GM20431 (cell line): Measurements from ENCODE around the gene PLGRKT.

Experiments
- in situ Hi-C: fragments of 300-500 bp; cut with MseI, MboI; formaldehyde crosslinking; loops from one replicate; pipeline ENCODE4 v1.15.0; 2020; ENCODE audit warnings: low sequenced_read_pairs; ENCODE audit not compliant: unreplicated experiment

PLGRKT gene

DNA sequence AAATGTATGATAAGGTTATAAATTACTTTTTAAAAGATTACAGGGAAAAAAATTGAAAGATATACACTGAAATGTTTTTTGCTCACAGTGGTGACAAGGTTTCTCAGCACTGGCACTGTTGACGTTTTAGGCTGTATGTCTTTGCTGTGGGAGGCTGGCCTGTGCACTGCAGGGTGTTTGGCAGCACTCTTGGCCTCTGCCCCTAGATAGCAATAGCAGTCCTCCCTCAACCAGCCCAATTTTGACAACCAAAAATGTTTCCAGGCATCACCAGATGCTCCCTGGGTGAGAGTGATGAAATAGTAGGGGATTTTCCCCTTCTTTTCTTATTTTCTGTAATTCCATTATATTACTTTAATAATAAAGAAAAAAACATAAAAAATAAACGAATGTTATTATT, 15.9 kb upstream of the PLGRKT start:
- in situ Hi-C loops: loop anchor here (25.0 kb wide), 1 partner anchor 134 kb away; no protein-coding TSS in a partner anchor

DNA sequence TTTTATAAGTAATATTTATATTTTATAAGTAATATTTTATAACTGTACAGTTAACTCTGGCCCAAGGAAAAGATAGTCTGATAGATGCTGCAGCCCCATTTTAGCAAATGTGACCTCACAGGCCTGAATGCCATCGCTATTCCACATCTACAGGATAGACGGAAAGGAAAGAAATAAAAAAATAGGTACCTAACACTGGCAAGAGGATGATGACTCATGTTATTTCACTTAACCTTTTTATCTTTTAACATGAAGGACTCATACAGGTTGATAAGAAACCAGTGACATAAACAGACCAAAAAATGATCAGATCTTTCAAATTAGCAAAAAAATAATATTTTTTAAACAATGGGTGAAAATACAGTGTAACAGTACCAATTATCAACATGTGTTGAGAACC, 15.3 kb upstream of the PLGRKT start:
- in situ Hi-C loops: loop anchor here (25.0 kb wide), 1 partner anchor 134 kb away; no protein-coding TSS in a partner anchor

GRCh38 chr9:5452286-5452609, 14.5 kb upstream of the PLGRKT start:
- in situ Hi-C loops: loop anchor here (25.0 kb wide), 1 partner anchor 135 kb away; no protein-coding TSS in a partner anchor

DNA sequence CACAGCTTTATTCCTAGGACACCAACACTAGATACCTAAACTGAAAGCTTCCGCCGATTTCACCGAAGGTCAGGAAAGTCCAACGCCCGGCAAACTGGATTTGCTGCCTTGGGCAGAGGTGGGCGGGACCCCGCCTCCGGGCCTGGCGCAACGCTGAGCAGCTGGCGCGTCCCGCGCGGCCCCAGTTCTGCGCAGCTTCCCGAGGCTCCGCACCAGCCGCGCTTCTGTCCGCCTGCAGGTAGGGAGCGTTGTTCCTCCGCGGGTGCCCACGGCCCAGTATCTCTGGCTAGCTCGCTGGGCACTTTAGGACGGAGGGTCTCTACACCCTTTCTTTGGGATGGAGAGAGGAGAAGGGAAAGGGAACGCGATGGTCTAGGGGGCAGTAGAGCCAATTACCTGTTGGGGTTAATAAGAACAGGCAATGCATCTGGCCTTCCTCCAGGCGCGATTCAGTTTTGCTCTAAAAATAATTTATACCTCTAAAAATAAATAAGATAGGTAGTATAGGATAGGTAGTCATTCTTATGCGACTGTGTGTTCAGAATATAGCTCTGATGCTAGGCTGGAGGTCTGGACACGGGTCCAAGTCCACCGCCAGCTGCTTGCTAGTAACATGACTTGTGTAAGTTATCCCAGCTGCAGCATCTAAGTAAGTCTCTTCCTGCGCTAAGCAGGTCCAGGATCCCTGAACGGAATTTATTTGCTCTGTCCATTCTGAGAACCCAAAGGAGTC, 12.8 kb upstream of the PLGRKT start, which contains the start of gene CD274:
Gene CD274 (plus strand): TSS at position 184 of the 733 bp plus-strand sequence. CDS start 5,572 bp downstream, outside the sequence.
- in situ Hi-C loops: loop anchor here (25.0 kb wide), 1 partner anchor 137 kb away; no protein-coding TSS in a partner anchor

GRCh38 chr9:5449521-5450358, 12.0 kb upstream of the PLGRKT start:
- in situ Hi-C loops: loop anchor here (25.0 kb wide), 2 partner anchors 138 to 687 kb away; no protein-coding TSS in a partner anchor

- in situ Hi-C loops: loop anchor here (25.0 kb wide), 1 partner anchor 686 kb away; no protein-coding TSS in a partner anchor
These were observed 11.0 kb upstream of the PLGRKT start for GRCh38 chr9:5448461-5449435.

- in situ Hi-C loops: loop anchor here (25.0 kb wide), 1 partner anchor 686 kb away; no protein-coding TSS in a partner anchor
These were observed 10.3 kb upstream of the PLGRKT start for GRCh38 chr9:5448016-5448415.

DNA sequence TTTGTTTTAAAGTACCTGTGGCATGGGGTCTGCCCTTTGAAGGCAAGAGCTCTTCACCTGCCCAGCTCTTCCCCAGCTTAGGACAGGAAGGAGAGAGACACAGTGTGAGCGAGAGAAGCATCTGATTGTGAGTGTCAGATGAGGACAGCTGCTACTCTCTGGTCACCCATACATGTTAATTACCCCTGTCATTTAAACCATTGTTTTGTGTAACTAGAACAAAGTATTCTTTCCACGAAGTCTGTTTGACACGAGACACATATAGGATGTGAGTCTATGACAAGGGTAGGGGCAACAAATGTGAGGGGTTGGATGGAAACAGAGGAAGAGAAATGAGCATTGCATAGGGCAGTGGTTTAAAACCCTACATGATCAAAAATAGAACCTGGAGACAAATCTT, 9.6 kb upstream of the PLGRKT start:
- in situ Hi-C loops: loop anchor here (25.0 kb wide), 1 partner anchor 685 kb away; no protein-coding TSS in a partner anchor

- in situ Hi-C loops: loop anchor here (25.0 kb wide), 1 partner anchor 684 kb away; no protein-coding TSS in a partner anchor
These were observed 8.9 kb upstream of the PLGRKT start for GRCh38 chr9:5446451-5447236.

- in situ Hi-C loops: loop anchor here (25.0 kb wide), 1 partner anchor 684 kb away; no protein-coding TSS in a partner anchor
These were observed 8.2 kb upstream of the PLGRKT start for GRCh38 chr9:5445886-5446285.

GRCh38 chr9:5445096-5445495, 7.4 kb upstream of the PLGRKT start:
- in situ Hi-C loops: loop anchor here (25.0 kb wide), 1 partner anchor 683 kb away; no protein-coding TSS in a partner anchor

GRCh38 chr9:5443850-5444249, 6.1 kb upstream of the PLGRKT start:
- in situ Hi-C loops: loop anchor here (25.0 kb wide), 1 partner anchor 682 kb away; no protein-coding TSS in a partner anchor

DNA sequence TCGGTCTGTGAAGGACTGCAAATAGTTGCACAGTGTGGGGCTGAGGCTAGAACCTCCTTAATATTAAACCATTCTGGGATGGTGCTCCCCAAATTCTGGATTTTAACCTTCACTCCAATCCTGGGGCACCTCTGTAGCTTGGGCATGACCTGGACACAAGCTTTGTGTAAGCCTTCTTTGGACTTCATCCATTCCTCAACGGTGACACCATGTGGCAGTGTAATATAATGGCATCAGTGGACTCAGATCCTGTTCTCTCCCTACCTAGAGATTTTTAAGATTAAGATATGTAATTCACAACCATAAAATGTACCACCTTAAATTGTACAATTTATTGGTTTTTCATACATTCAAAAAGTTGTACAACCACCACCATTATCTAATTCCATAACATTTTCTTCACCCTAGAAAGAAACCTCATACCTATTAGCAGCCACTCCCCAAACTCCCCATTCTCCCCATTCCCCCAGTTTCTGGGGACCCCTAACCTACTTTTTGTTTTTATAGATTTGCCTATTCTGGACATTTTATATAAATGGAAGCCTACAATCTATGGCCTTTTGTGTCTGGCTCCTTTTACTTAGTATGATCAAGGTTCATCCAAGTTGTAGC, 4.8 kb upstream of the PLGRKT start:
- in situ Hi-C loops: loop anchor here (25.0 kb wide), 1 partner anchor 680 kb away; no protein-coding TSS in a partner anchor

GRCh38 chr9:5441043-5441442, 3.3 kb upstream of the PLGRKT start:
- in situ Hi-C loops: loop anchor here (25.0 kb wide), 1 partner anchor 679 kb away; no protein-coding TSS in a partner anchor

GRCh38 chr9:5440426-5440825, 2.7 kb upstream of the PLGRKT start:
- in situ Hi-C loops: loop anchor here (25.0 kb wide), 1 partner anchor 678 kb away; no protein-coding TSS in a partner anchor

DNA sequence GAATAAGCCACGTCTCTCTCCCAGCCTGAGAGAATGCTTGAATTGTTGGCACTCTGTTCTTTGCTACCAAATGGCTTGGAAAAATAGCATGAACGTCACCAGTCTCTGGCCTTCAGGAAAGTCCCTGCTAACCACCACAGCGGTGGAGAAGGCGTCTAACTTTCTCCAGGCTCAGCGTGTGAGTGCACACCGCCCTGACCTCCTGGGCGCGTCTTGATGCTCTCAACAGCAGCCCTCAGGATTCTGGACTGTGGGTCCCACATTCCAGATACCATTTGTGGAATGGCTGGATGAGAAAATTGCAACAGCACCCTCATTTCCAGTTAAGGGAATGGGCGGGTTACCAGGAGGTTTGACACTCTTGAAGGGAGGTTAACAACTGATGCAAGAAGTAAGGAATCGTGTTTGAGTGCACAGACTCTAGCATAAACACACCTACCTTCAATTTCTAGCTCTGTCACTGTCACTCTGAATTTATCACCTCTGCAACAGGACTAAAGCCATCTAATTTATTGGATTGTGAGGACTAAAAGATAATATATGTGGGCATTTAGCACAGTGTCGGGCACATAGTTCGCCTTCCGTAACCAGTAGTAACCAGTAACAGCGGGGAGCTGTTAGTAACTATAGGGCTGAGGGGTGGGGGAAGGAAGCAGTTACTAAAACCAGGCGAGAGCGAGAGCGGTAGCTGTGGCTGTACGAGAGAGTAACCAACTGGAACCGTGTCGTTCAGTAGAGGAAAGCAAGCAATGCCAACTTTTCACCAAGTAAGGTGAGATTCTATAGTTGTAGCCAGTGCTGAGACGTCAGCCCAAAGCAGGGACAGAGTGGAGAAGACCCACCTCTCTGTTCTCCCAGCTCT, 807 bp upstream of the PLGRKT start:
- in situ Hi-C loops: loop anchor here (25.0 kb wide), 1 partner anchor 676 kb away; no protein-coding TSS in a partner anchor

DNA sequence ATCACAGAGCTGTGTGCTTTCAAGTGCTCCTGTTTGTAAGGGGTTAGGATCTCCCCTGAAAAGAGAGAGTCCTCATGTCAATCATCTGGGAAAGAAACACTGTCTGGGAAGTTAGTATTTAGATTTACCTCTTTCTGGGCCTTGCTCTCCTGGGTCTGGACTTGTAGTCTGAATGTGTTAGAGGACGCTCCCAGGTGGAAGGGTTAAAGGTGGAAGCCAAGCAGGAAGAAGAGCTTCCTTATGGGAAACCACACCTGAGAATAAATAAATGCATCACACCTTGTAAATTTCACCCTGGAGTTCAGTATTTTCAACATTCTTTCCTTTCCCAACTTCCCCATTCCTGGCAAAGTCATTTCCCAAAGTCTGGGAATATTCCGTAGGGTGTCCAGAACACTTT, 1.3 kb downstream of the PLGRKT start:
- in situ Hi-C loops: loop anchor here (25.0 kb wide), 1 partner anchor 674 kb away; no protein-coding TSS in a partner anchor
